ENCODE results near the gene CNN1. TPM values are rescaled to one million over a fixed set of nuclear protein-coding genes. Genes with fewer than 3 reads are reported as not detected.

CNN1 gene
- total and polyA plus RNA-seq, 2 of the 8 experiments (the other 6 are each of a cell fraction or from before 2014, with no cell fraction given), result 29.8 to 50.8 TPM

DNA sequence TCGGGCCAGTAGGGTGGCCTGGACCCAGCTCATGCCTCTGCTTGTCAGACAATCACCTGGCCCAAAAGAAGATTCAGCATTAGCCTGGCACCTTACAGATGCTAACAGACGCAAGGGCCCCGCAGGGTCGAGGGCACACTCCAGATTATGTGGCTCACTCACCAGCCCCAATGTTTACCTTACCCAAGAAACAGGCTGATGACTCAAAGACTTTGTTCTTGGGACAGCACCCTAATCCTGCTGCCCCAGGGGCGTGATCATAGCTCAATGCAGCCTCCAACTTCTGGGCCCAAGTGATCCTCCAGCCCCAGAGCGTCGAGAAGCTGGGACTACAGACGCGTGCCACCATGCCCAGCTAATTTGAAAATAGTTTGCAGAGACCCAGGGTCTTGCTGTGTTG lies 19.5 kb upstream of the CNN1 start:
- WGBS, 2 experiments (ENCODE audit: extremely low coverage in 1 of 2, insufficient coverage in 1 of 2, insufficient read length in 1 of 2, insufficient replicate concordance in 2 of 2, low coverage in 1 of 2, low lambda C conversion rate in 2 of 2, missing lambda C conversion rate in 1 of 2), result 93% methylated on average over 9 of the region's 9 CpGs; no CpG with 5 or more reads in 1 of the 2 experiments

More for the DNA sequence above, 19.5 kb upstream of the CNN1 start:
- no peak overlapping the region for H3K4me2 ChIP-seq (ENCODE audit: insufficient read depth in 1 of 2, low read depth in 2 of 2, low read length in 2 of 2)
- no peak overlapping the region for H4K5ac ChIP-seq (ENCODE audit: insufficient read length, low read depth, low read length)
- H3K18ac ChIP-seq (ENCODE audit: extremely low read depth, low read length), result no peak overlapping the region
- H3K23ac ChIP-seq (ENCODE audit: insufficient read length), result no peak overlapping the region
- no peak overlapping the region for H3K4me3 ChIP-seq (ENCODE audit: extremely low read depth in 1 of 4, insufficient read depth in 2 of 4, low read depth in 3 of 4, low read length in 4 of 4)
- no peak overlapping the region for H2BK15ac ChIP-seq (ENCODE audit: low read length)
- no peaks in the 10 kb centered on the region for H3K23me2 ChIP-seq (ENCODE audit: low read depth, low read length)
- ChIA-PET POLR2A (ENCODE audit: partially characterized antibody) (interaction anchor here (1.3 to 2.1 kb wide), 2 partner anchors 9 to 26 kb away, joined by 4 to 8 read pairs; partner anchors contain the start of gene ECSIT), CTCF (ENCODE audit: partially characterized antibody) (interaction anchor here (1.0 to 1.9 kb wide), 3 partner anchors 11 to 49 kb away, joined by 3 to 6 read pairs (median 3); no protein-coding TSS in a partner anchor)
- no peak overlapping the region for H4K91ac ChIP-seq (replicated peaks; ENCODE audit: insufficient read length, low read length)
- no peaks in the 10 kb centered on the region; the same call in 1 of the 2 replicates for H3K79me1 ChIP-seq (ENCODE audit: low read depth, low read length)
- H3K14ac ChIP-seq (ENCODE audit: insufficient read length), result no peak overlapping the region
- DNase-seq (ENCODE audit: low read depth in 1 of 2, low spot score in 2 of 2) (no peak), FAIRE-seq (no peak)
- H4K20me1 ChIP-seq (replicated peaks in 1 of 2; ENCODE audit: control insufficient read depth in 1 of 2, insufficient read depth in 2 of 2, low read length in 2 of 2), result peaks cover 0 to 3% of the 10 kb centered on the region in 2 experiments
- no peak overlapping the region for H2BK12ac ChIP-seq (ENCODE audit: low read depth, low read length)
- no peak overlapping the region for H4K8ac ChIP-seq (ENCODE audit: extremely low read depth, insufficient read depth, low read length)
- no peaks in the 10 kb centered on the region for H3K4me1 ChIP-seq (replicated peaks in 1 of 4; ENCODE audit: control insufficient read depth in 3 of 4, insufficient read depth in 4 of 4, low read length in 3 of 4)
- peaks cover 0 to 3% (median 0%) of the 10 kb centered on the region in 4 experiments; a peak in 2 of 8 replicates for H3K36me3 ChIP-seq (ENCODE audit: control insufficient read depth in 2 of 4, insufficient read depth in 4 of 4, low read length in 3 of 4)
- no peak overlapping the region for H3K56ac ChIP-seq (replicated peaks; ENCODE audit: insufficient read length, low read depth, low read length)
- H3K27ac ChIP-seq (ENCODE audit: low read depth, low read length), result no peak overlapping the region
- H2BK20ac ChIP-seq (ENCODE audit: low read length), result no peak overlapping the region
- H2AFZ ChIP-seq (ENCODE audit: low read length), result no peak overlapping the region
- no peak overlapping the region for H3K9ac ChIP-seq (replicated peaks in 1 of 4; ENCODE audit: extremely low read depth in 1 of 4, low read depth in 3 of 4, low read length in 3 of 4)
- H3K9me3 ChIP-seq (ENCODE audit: insufficient read depth in 2 of 2, low read depth in 1 of 2, low read length in 1 of 2), result no peaks in the 10 kb centered on the region
- H3K79me2 ChIP-seq (ENCODE audit: control insufficient read depth in 1 of 2, insufficient read depth in 2 of 2, low read length in 2 of 2), result no peaks in the 10 kb centered on the region
- no peak overlapping the region for H2BK120ac ChIP-seq (replicated peaks; ENCODE audit: low read depth, low read length)
- no peaks in the 10 kb centered on the region for H3K27me3 ChIP-seq (replicated peaks in 1 of 4; ENCODE audit: control insufficient read depth in 3 of 4, extremely low read depth in 1 of 4, insufficient read depth in 3 of 4, low read length in 3 of 4)
- H3K4ac ChIP-seq (replicated peaks; ENCODE audit: insufficient read length, low read depth, low read length), result no peak overlapping the region
- no peak overlapping the region for H2AK5ac ChIP-seq (ENCODE audit: low read depth, low read length)
- no peak overlapping the region for H2BK5ac ChIP-seq (ENCODE audit: low read depth, low read length)
- no peak for TF ChIP-seq JUND (IDR thresholded peaks at IDR 0.05; ENCODE audit: low read length)
- no peak for TF ChIP-seq POLR2A (IDR thresholded peaks at IDR 0.05; ENCODE audit: control extremely low read depth in 1 of 2, low read depth in 2 of 2, low read length in 2 of 2)
- no peak for TF ChIP-seq POU5F1 (IDR thresholded peaks at IDR 0.05; ENCODE audit: low read depth, low read length)
- no peak for TF ChIP-seq TEAD4 (IDR thresholded peaks at IDR 0.05; ENCODE audit: low read depth, low read length)
- no peak for TF ChIP-seq EP300 (IDR thresholded peaks at IDR 0.05; ENCODE audit: borderline replicate concordance in 1 of 2, low read depth in 2 of 2, low read length in 2 of 2)
- TF ChIP-seq SP4 (IDR thresholded peaks at IDR 0.05; ENCODE audit: low read length), result no peak
- no peak for TF ChIP-seq SP2 (IDR thresholded peaks at IDR 0.05; ENCODE audit: low read length)
- no peak for TF ChIP-seq BCL11A (IDR thresholded peaks at IDR 0.05; ENCODE audit: low read depth in 2 of 2, low read length in 2 of 2)
- TF ChIP-seq CHD2 (IDR thresholded peaks at IDR 0.05; ENCODE audit: low read length), result no peak
- no peak for TF ChIP-seq MAFK (IDR thresholded peaks at IDR 0.05; ENCODE audit: low read depth, low read length)
- TF ChIP-seq ASH2L (IDR thresholded peaks at IDR 0.05; ENCODE audit: low read length), result no peak
- TF ChIP-seq NRF1 (IDR thresholded peaks at IDR 0.05; ENCODE audit: low read depth, low read length), result no peak
- TF ChIP-seq KDM5A (IDR thresholded peaks at IDR 0.05; ENCODE audit: low read length), result no peak
